Fibroblast of lung (primary cell): ENCODE measurements around the gene GUCY1A2. TPM values are rescaled to one million over a fixed set of nuclear protein-coding genes. Genes with fewer than 3 reads are reported as not detected.
A peak's percentile ranks its signal among the peaks of the same experiment; 100 is the strongest.

ENCODE experiments used
- DNase-seq, 2 donors: peaks; one replicate each; pipeline versions ENCODE4 v3.0.0 to v3.0.0-alpha.2; 2010; ENCODE audit warnings: low read depth in 2 of 2
- H2AFZ ChIP-seq: 2 replicates; pipeline ENCODE4 v1.5.1; 2012; ENCODE audit warnings: low read length, control low read depth, inconsistent platforms
- H3K27ac ChIP-seq: 2 replicates; pipeline ENCODE4 v1.5.1; 2011; ENCODE audit warnings: low read length, control low read depth; ENCODE audit not compliant: insufficient read depth
- H3K27me3 ChIP-seq: 2 replicates; pipeline ENCODE4 v1.5.1; 2011; ENCODE audit warnings: mild to moderate bottlenecking, low read length; ENCODE audit not compliant: control insufficient read depth, insufficient read depth
- H3K36me3 ChIP-seq: 2 replicates; pipeline ENCODE4 v1.5.1; 2011; ENCODE audit warnings: low read length; ENCODE audit not compliant: control insufficient read depth, insufficient read depth
- H3K4me1 ChIP-seq: 2 replicates; pipeline ENCODE4 v1.5.1; 2011; ENCODE audit warnings: low read length; ENCODE audit not compliant: control insufficient read depth, insufficient read depth; ENCODE audit errors: extremely low read depth
- H3K4me2 ChIP-seq: 2 replicates; pipeline ENCODE4 v1.5.1; 2011; ENCODE audit warnings: low read length, control low read depth; ENCODE audit not compliant: insufficient read depth; ENCODE audit errors: extremely low read depth
- H3K4me3 ChIP-seq, 4 experiments: fragments of 200-600 bp in 1 of 4; sonication (generic) in 1 of 4; replicated peaks in 1 of 4; 2 replicates each; pipeline ENCODE4 v1.5.1; 2011 to 2016; ENCODE audit warnings: low read length in 4 of 4, low read depth in 3 of 4, mild to moderate bottlenecking in 3 of 4, control low read depth in 2 of 4, inconsistent platforms in 1 of 4, mixed read lengths in 1 of 4; ENCODE audit not compliant: insufficient read depth in 1 of 4; ENCODE audit errors: control extremely low read depth in 1 of 4
- H3K79me2 ChIP-seq: 2 replicates; pipeline ENCODE4 v1.5.1; 2012; ENCODE audit warnings: mild to moderate bottlenecking, low read length, inconsistent platforms; ENCODE audit not compliant: control insufficient read depth, insufficient read depth
- H3K9ac ChIP-seq: 2 replicates; pipeline ENCODE4 v1.5.1; 2011; ENCODE audit warnings: mild to moderate bottlenecking, low read length, control low read depth; ENCODE audit not compliant: insufficient read depth
- H3K9me3 ChIP-seq: 2 replicates; pipeline ENCODE4 v1.5.1; 2012; ENCODE audit warnings: low read depth, low read length; ENCODE audit not compliant: control insufficient read depth, insufficient read depth
- H4K20me1 ChIP-seq: 2 replicates; pipeline ENCODE4 v1.5.1; 2011; ENCODE audit warnings: low read length; ENCODE audit not compliant: control insufficient read depth, insufficient read depth; ENCODE audit errors: extremely low read depth
- EZH2 ChIP-seq: IDR thresholded peaks from 2 replicates; pipeline ENCODE4 v1.5.1; 2012; ENCODE audit warnings: low read length, control low read depth, mild to moderate bottlenecking; ENCODE audit errors: missing control alignments
- polyA plus RNA-seq, 2 donors: library from polyadenylated mRNA; depleted of rRNA in 1 of 2; stranded (reverse) in 1 of 2; unstranded in 1 of 2; fragments of >200 nt; gene quantifications; 2 replicates each; pipeline ENCODE4 v1.2.1, GENCODE V29; 2011 to 2012; ENCODE audit warnings: missing spikeins in 1 of 2
- total RNA-seq: library from RNA; depleted of rRNA; stranded (reverse); fragments of >200 nt; gene quantifications from 2 replicates; pipeline ENCODE4 v1.2.1, GENCODE V29; 2014
- TF ChIP-seq, protein P1 (sequence below), 2 donors: IDR thresholded peaks in 1 of 2; conservative IDR thresholded peaks in 1 of 2; 1 replicate in 1 of 2; 2 replicates in 1 of 2; pipeline ENCODE4 v1.5.1; 2011 to 2012; ENCODE audit warnings: low read length in 2 of 2, control low read depth in 1 of 2, inconsistent platforms in 1 of 2, low read depth in 1 of 2, mild to moderate bottlenecking in 1 of 2

The GUCY1A2 gene
- total and polyA plus RNA-seq, 2 donors (not counting 1 experiment from before 2014, with no cell fraction given): 0.50 to 1.4 TPM

DNA sequence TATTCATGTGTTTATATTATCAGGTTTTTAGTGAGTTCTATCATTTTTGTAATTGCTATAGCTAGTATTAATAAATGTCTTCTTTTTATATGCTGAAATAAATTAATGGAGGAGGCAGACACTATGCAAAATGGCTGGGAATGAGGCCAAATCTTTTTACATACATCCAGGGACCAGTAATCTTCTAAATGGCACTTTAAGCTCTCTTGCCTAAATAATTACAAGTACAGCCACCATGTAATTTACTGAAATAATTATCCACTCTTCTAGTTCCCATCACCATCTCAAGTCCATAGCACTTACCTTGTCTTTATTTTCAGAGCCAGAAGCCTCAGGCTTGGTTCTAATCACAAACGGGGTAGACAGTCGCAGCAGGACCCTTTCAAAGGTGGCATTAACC, 79.1 kb downstream of the GUCY1A2 start:
- no peaks in the 10 kb centered on the region for H3K9me3 ChIP-seq
- H3K4me1 ChIP-seq: no peaks in the 10 kb centered on the region
- no peaks in the 10 kb centered on the region for H3K36me3 ChIP-seq
- no peak for TF ChIP-seq EZH2
- TF ChIP-seq, protein P1, sequence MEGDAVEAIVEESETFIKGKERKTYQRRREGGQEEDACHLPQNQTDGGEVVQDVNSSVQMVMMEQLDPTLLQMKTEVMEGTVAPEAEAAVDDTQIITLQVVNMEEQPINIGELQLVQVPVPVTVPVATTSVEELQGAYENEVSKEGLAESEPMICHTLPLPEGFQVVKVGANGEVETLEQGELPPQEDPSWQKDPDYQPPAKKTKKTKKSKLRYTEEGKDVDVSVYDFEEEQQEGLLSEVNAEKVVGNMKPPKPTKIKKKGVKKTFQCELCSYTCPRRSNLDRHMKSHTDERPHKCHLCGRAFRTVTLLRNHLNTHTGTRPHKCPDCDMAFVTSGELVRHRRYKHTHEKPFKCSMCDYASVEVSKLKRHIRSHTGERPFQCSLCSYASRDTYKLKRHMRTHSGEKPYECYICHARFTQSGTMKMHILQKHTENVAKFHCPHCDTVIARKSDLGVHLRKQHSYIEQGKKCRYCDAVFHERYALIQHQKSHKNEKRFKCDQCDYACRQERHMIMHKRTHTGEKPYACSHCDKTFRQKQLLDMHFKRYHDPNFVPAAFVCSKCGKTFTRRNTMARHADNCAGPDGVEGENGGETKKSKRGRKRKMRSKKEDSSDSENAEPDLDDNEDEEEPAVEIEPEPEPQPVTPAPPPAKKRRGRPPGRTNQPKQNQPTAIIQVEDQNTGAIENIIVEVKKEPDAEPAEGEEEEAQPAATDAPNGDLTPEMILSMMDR (conservative IDR thresholded peaks at IDR 0.05 in 1 of 2, IDR thresholded peaks at IDR 0.05 in 1 of 2; ENCODE audit: low read depth in 1 of 2, low read length in 2 of 2): no peak
- H2AFZ ChIP-seq: no peak overlapping the region
- H3K27ac ChIP-seq: no peak overlapping the region
- H4K20me1 ChIP-seq: no peaks in the 10 kb centered on the region
- no peak overlapping the region for H3K9ac ChIP-seq
- H3K4me2 ChIP-seq: no peak overlapping the region
- no peaks in the 10 kb centered on the region for H3K27me3 ChIP-seq
- no peaks in the 10 kb centered on the region for H3K79me2 ChIP-seq
- H3K4me3 ChIP-seq: no peak overlapping the region
- DNase-seq: no peak

DNA sequence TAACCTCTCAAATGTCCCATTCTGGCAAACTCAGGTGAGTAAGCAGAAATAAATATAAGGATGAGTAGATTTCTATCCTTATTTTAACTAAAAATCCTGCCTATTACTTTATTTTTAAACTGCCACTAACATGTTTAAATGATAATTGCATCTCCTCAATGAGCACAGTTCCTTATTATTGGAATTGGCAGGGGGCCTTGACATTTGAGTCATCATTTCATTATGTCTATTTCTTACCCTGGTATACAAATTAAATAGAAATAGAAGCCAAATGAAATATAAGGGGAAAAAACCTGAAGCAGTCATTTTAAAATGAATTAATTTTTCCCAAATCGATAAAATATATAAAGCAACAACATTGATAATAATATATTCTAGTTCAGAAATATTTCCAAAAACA, 81.2 kb downstream of the GUCY1A2 start:
- no peaks in the 10 kb centered on the region for H3K27me3 ChIP-seq
- no peak overlapping the region for H3K4me3 ChIP-seq
- DNase-seq: no peak
- H3K79me2 ChIP-seq: no peaks in the 10 kb centered on the region
- no peak overlapping the region for H3K9ac ChIP-seq
- H3K36me3 ChIP-seq: no peaks in the 10 kb centered on the region
- no peak overlapping the region for H3K4me2 ChIP-seq
- TF ChIP-seq EZH2: no peak
- TF ChIP-seq, protein P1 (conservative IDR thresholded peaks at IDR 0.05 in 1 of 2, IDR thresholded peaks at IDR 0.05 in 1 of 2; ENCODE audit: low read depth in 1 of 2, low read length in 2 of 2): no peak
- H4K20me1 ChIP-seq: no peaks in the 10 kb centered on the region
- no peaks in the 10 kb centered on the region for H3K9me3 ChIP-seq
- H3K4me1 ChIP-seq: no peaks in the 10 kb centered on the region
- no peak overlapping the region for H3K27ac ChIP-seq
- no peak overlapping the region for H2AFZ ChIP-seq

DNA sequence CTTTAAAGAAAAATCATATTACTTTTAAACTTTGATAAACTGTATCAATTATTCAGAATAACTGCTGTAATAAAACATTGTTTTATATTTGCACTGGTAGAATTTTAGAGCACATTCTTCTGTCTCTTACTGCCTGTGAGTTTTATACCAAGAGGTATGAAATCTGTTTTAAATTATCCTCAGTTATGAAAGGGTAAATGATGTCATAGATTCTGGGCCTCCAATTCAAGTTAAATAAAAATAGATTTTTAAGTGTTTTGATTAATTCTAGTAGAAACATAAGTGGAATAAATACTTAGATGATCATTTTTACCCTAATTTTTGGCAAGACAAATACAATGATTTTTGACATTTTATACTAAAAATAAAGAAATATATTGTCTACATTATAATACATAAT, 93.0 kb downstream of the GUCY1A2 start:
- no peak for TF ChIP-seq EZH2
- TF ChIP-seq, protein P1 (conservative IDR thresholded peaks at IDR 0.05 in 1 of 2, IDR thresholded peaks at IDR 0.05 in 1 of 2; ENCODE audit: low read depth in 1 of 2, low read length in 2 of 2): no peak
- no peak overlapping the region for H3K4me3 ChIP-seq
- DNase-seq: peak; percentile 24 to 31
- H3K36me3 ChIP-seq: no peaks in the 10 kb centered on the region
- H3K9ac ChIP-seq: no peak overlapping the region
- no peaks in the 10 kb centered on the region for H3K4me1 ChIP-seq
- no peaks in the 10 kb centered on the region for H4K20me1 ChIP-seq
- H3K79me2 ChIP-seq: no peaks in the 10 kb centered on the region
- no peaks in the 10 kb centered on the region for H3K27me3 ChIP-seq
- no peaks in the 10 kb centered on the region for H3K9me3 ChIP-seq
- H3K4me2 ChIP-seq: no peak overlapping the region
- H2AFZ ChIP-seq: no peak overlapping the region
- no peak overlapping the region for H3K27ac ChIP-seq
